HG03571 (cell line): ENCODE measurements around the gene CACNB4.
"Not testable (repeated sequence)": the region's sequence is repeated elsewhere in the genome, so short reads cannot be mapped to it uniquely, and the experiment has no call there.

Experiments used
- ATAC-seq: cut with Tn5 transposase; IDR thresholded peaks from one replicate; pipeline ENCODE4 v1.9.1; 2021; ENCODE audit not compliant: unreplicated experiment

The CACNB4 gene

DNA sequence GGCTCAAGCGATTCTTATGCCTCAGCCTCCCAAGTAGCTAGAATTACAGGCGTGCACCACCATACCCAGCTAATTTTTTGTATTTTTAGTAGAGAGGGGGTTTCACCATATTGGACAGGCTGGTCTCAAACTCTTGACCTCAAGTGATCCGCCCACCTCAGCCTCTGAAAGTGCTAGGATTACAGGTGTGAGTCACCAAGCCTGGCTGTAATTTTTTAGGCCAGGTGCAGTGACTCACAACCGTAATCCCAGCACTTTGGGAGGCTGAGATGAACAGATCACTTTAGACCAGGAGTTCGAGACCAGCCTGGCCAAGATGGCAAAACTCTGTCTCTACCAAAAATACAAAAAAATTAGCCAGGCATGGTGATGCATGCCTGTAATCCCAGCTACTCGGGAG lies 304.4 kb downstream of the CACNB4 start:
- not testable (repeated sequence) for ATAC-seq

- ATAC-seq: no peak
These were observed 305.7 kb downstream of the CACNB4 start for GRCh38 chr2:151793123-151793522.

DNA sequence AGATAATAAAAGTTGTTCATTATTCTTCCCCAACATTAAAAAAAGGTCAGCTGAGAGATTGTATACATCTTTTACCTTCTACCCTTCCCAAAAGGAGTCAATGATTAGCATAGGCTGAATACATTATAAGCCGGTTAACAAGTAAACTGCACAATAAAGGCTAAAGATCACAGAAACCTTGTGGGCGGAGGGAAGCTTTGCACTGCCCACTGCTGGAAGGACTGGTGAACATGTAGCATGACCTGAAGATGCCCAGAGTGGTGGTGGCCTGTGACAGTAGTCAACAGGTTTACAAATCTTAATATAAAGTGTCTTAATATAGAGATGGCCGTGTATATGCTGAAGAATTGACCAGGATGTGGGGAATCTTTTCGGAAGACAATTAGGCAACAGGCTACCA lies 306.3 kb downstream of the CACNB4 start:
- no peak for ATAC-seq

- ATAC-seq: no peak
These were observed 307.3 kb downstream of the CACNB4 start for GRCh38 chr2:151791545-151791944.

GRCh38 chr2:151790689-151791088 lies 308.2 kb downstream of the CACNB4 start:
- ATAC-seq: no peak

GRCh38 chr2:151789055-151789834 lies 309.6 kb downstream of the CACNB4 start:
- no peak for ATAC-seq

DNA sequence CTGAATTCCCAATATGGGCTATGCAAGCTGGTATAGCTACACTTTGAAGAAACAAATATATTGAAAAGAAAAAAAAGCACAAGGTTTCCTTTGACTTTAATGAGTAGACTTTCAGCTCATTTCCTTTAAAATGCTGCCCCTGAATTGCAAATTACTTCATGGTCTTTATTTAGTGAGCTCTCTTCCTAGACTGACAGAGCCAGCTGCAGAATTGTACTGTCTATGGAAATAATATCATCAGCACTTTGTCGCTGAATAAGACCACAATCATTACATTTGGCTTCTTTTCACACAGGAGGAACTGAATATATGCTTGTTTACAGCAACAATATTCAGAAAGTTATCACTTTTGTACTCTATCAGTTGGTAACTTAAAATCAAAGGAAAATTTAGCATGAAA lies 312.4 kb downstream of the CACNB4 start:
- ATAC-seq: no peak

- ATAC-seq: no peak
These were observed 312.8 kb downstream of the CACNB4 start for GRCh38 chr2:151786077-151786476.

- ATAC-seq: no peak
These were observed 315.7 kb downstream of the CACNB4 start for GRCh38 chr2:151783133-151783520.
